K562 (cell line): Measurements from ENCODE around the gene MRPS6. TPM values are rescaled to one million over a fixed set of nuclear protein-coding genes. Genes with fewer than 3 reads are reported as not detected.

ENCODE experiments used
- ATAC-seq: fragments of 200-7000 bp; cut with Tn5 transposase; 3 replicates; pipeline ENCODE4 v1.9.1; 2020; ENCODE audit warnings: moderate library complexity
- BruUV-seq: library from RNA; stranded (reverse); fragments of 400-500 nt; replicated peaks from 2 replicates; lab custom pipeline; 2021; lab: Mats Ljungman, UMichigan
- CTCF ChIA-PET: fragments of 300-600 bp; formaldehyde crosslinking; extraction: SDS; loops from one replicate; lab custom pipeline; 2021; ENCODE audit warnings: low intra/inter-chr PET ratio; lab: Yijun Ruan, JAX
- POLR2A ChIA-PET: fragments of 300-600, 350-650 bp; sonication (Branson Sonifier 250); formaldehyde crosslinking; extraction: SDS; loops from one replicate; lab custom pipeline; 2021; ENCODE audit warnings: antibody characterized with exemption, inconsistent platforms; lab: Yijun Ruan, JAX
- DNase-seq, 4 experiments: peaks; one replicate each; pipeline versions ENCODE4 v3.0.0 to v3.0.0-alpha.2; 2011 to 2018; ENCODE audit warnings: low spot score in 3 of 4, mixed read lengths in 3 of 4; ENCODE audit errors: extremely low read depth in 1 of 4
- FAIRE-seq: peaks from 2 replicates; lab custom pipeline; 2011; peaks lifted over from hg19 to GRCh38; lab: Jason Lieb, UNC
- H2AFZ ChIP-seq: 2 replicates; pipeline ENCODE4 v1.6.0; 2011; ENCODE audit warnings: low read depth, low read length, control low read depth, inconsistent platforms
- H3K27ac ChIP-seq: fragments of 200-600 bp; 3 replicates; pipeline ENCODE4 v1.8.0; 2011; ENCODE audit warnings: low read depth, mild to moderate bottlenecking, control low read depth, inconsistent platforms, low read length, moderate library complexity, mixed read lengths; ENCODE audit errors: extremely low read depth
- H3K27me3 ChIP-seq, 2 experiments: fragments of 300-600 bp in 1 of 2; 2 replicates in 1 of 2; 3 replicates in 1 of 2; pipeline versions ENCODE4 v1.6.0 to v1.8.0; 2011; ENCODE audit warnings: inconsistent platforms in 2 of 2, low read length in 2 of 2, mild to moderate bottlenecking in 1 of 2, mixed read lengths in 1 of 2, moderate library complexity in 1 of 2; ENCODE audit not compliant: control insufficient read depth in 2 of 2, insufficient read depth in 2 of 2
- H3K36me3 ChIP-seq: fragments of 300-600 bp; 3 replicates; pipeline ENCODE4 v1.8.0; 2011; ENCODE audit warnings: mild to moderate bottlenecking, low read length, inconsistent platforms; ENCODE audit not compliant: control insufficient read depth, insufficient read depth
- H3K4me1 ChIP-seq, 2 experiments: fragments of 200-600 bp in 1 of 2; replicated peaks in 1 of 2; 2 replicates in 1 of 2; 3 replicates in 1 of 2; pipeline versions ENCODE4 v1.5.1 to v1.8.0; 2011; ENCODE audit warnings: inconsistent platforms in 2 of 2, low read length in 2 of 2, mild to moderate bottlenecking in 1 of 2, mixed read lengths in 1 of 2, moderate library complexity in 1 of 2; ENCODE audit not compliant: control insufficient read depth in 2 of 2, insufficient read depth in 2 of 2
- H3K4me2 ChIP-seq: 2 replicates; pipeline ENCODE4 v1.6.1; 2011; ENCODE audit warnings: low read length, control low read depth, inconsistent platforms, mixed read lengths; ENCODE audit not compliant: insufficient read depth
- H3K4me3 ChIP-seq: fragments of 200-600 bp; sonication (generic), shearing (Covaris generic); 2 replicates; pipeline ENCODE4 v1.5.1; 2016; ENCODE audit warnings: control low read depth, inconsistent platforms
- H3K79me2 ChIP-seq: fragments of 200-600 bp; 3 replicates; pipeline ENCODE4 v1.8.0; 2011; ENCODE audit warnings: low read length, inconsistent platforms; ENCODE audit not compliant: control insufficient read depth, insufficient read depth
- H3K9ac ChIP-seq, 2 experiments: 2 replicates each; pipeline versions ENCODE4 v1.6.0 to v1.6.1; 2011; ENCODE audit warnings: low read depth in 2 of 2, low read length in 2 of 2, control low read depth in 1 of 2, inconsistent platforms in 1 of 2, mild to moderate bottlenecking in 1 of 2, mixed read lengths in 1 of 2; ENCODE audit not compliant: insufficient read depth in 1 of 2
- H3K9me1 ChIP-seq: one replicate; pipeline ENCODE4 v1.6.0; 2011; ENCODE audit warnings: inconsistent platforms, mild to moderate bottlenecking, low read length, moderate library complexity; ENCODE audit not compliant: control insufficient read depth, insufficient read depth
- H3K9me3 ChIP-seq: replicated peaks from 2 replicates; pipeline ENCODE4 v1.5.1; 2011; ENCODE audit warnings: low read depth, low read length, inconsistent platforms; ENCODE audit not compliant: control insufficient read depth, insufficient read depth
- H4K20me1 ChIP-seq: replicated peaks from 2 replicates; pipeline ENCODE4 v1.6.1; 2011; ENCODE audit warnings: low read length, inconsistent platforms, mixed read lengths; ENCODE audit not compliant: control insufficient read depth, insufficient read depth
- CUX1 ChIP-seq: fragments of 200-800 bp; sonication (Bioruptor generic); IDR thresholded peaks from 2 replicates; pipeline ENCODE4 v1.6.1; 2016; ENCODE audit warnings: missing genetic modification characterization, missing compliant biosample characterization
- ERF ChIP-seq: fragments of 450-650 bp; formaldehyde crosslinking; IDR thresholded peaks from 2 replicates; pipeline ENCODE4 v1.4.0; 2020; ENCODE audit warnings: mild to moderate bottlenecking, mixed read lengths
- FOXP1 ChIP-seq: sonication (generic); formaldehyde crosslinking; IDR thresholded peaks from 2 replicates; pipeline ENCODE4 v1.8.0; 2022; ENCODE audit warnings: mild to moderate bottlenecking, missing genetic modification reagents
- MED1 ChIP-seq: sonication (generic); formaldehyde crosslinking; IDR thresholded peaks from 2 replicates; pipeline ENCODE4 v1.8.1; 2023; ENCODE audit warnings: missing genetic modification reagents, borderline replicate concordance
- RNF2 ChIP-seq: sonication (generic); IDR thresholded peaks from 2 replicates; pipeline ENCODE4 v1.6.1; 2016
- ZBTB34 ChIP-seq: fragments of 250-450 bp; sonication (Bioruptor Pico); IDR thresholded peaks from 2 replicates; pipeline ENCODE4 v1.8.0; 2021; ENCODE audit warnings: mild to moderate bottlenecking, moderate library complexity
- ZNF316 ChIP-seq: fragments of 450-650 bp; IDR thresholded peaks from 2 replicates; pipeline ENCODE4 v1.6.1; 2016
- WGBS: fragments of 100-300 bp; shearing (Covaris generic); methylation state at CpG from one replicate; pipeline ENCODE4 v1.1.6; 2016; ENCODE audit warnings: low coverage, mixed read lengths; ENCODE audit not compliant: insufficient coverage; ENCODE audit errors: missing lambda C conversion rate; 5-methylcytosine and 5-hydroxymethylcytosine counted together
- in situ Hi-C: fragments of 300-500 bp; cut with MboI; formaldehyde crosslinking; loops from 4 replicates; pipeline ENCODE4 v1.15.0; 2018; ENCODE audit warnings: inconsistent platforms, mixed read lengths
- intact Hi-C: fragments of 100-400 bp; cut with micrococcal nuclease; formaldehyde crosslinking; loops from 2 replicates; pipeline ENCODE4 v1.14.2; 2022
- polyA plus RNA-seq, 8 experiments: library from polyadenylated mRNA; depleted of rRNA in 4 of 8; stranded (reverse) in 5 of 8; unstranded in 3 of 8; fragments of >200 nt; fragmentation: Nextera tagmentation in 2 of 8; fragmentation: Illumina TruSeq in 1 of 8; extraction: Ambion mirVana in 2 of 8; extraction: Trizol in 1 of 8; gene quantifications; 2 replicates each; pipeline versions ENCODE4 v1.2.1 to v1.2.3, GENCODE V29; 2011 to 2014; ENCODE audit warnings: inconsistent platforms in 1 of 8, missing spikeins in 1 of 8
- total RNA-seq, 7 experiments: library from RNA; depleted of rRNA in 6 of 7; stranded (reverse); fragments of >200 nt in 6 of 7; fragmentation: Illumina TruSeq in 2 of 7; extraction: Trizol in 2 of 7; gene quantifications; 2 replicates each; pipeline versions ENCODE4 v1.2.1 to v1.2.3, GENCODE V29; 2011 to 2021; ENCODE audit warnings: low replicate concordance in 1 of 7
- TF ChIP-seq, protein P1 (sequence below): fragments of 150-350 bp; IDR thresholded peaks from 2 replicates; pipeline ENCODE4 v1.6.1; 2014; ENCODE audit warnings: low read depth, mild to moderate bottlenecking, low read length, borderline replicate concordance

The MRPS6 gene
- total and polyA plus RNA-seq, 9 of the 15 experiments (the other 6 are each of a cell fraction or from before 2014, with no cell fraction given), result 26.1 to 72.0 (median 39.3) TPM

GRCh38 chr21:34180407-34180806 is 107.0 kb downstream of the MRPS6 start:
- H3K27ac ChIP-seq, result no peak overlapping the region
- H3K4me2 ChIP-seq, result no peak overlapping the region
- intact Hi-C loops (no loop called here), in situ Hi-C loops (no loop called here)
- no peak overlapping the region for H2AFZ ChIP-seq
- ChIA-PET CTCF (interaction anchor here (0.5 kb wide), 1 partner anchor 21 kb away, joined by 3 read pairs; no protein-coding TSS in a partner anchor), POLR2A (interaction anchor here (0.6 to 1.0 kb wide), 2 partner anchors 21 to 37 kb away, joined by 3 to 4 read pairs; no protein-coding TSS in a partner anchor)
- H3K79me2 ChIP-seq, result no peaks in the 10 kb centered on the region
- no peaks in the 10 kb centered on the region for H3K36me3 ChIP-seq
- H4K20me1 ChIP-seq, result no peaks in the 10 kb centered on the region
- H3K27me3 ChIP-seq, result peaks cover 2 to 4% of the 10 kb centered on the region in 2 experiments; a peak in 2 of 5 replicates
- DNase-seq, result no peak
- ATAC-seq, result no peak
- no peaks in the 10 kb centered on the region for H3K9me3 ChIP-seq
- TF ChIP-seq FOXP1 (no peak), RNF2 (no peak), ERF (CRISPR knock-in tag) (no peak), MED1 (CRISPR knock-in tag) (no peak), CUX1 (CRISPR knock-in tag) (no peak), ZNF316 (0 out of 2 replicates have a peak, but pooled peaks have one; percentile 19), ZBTB34 (CRISPR knock-in tag) (no peak)
- TF ChIP-seq, protein P1, sequence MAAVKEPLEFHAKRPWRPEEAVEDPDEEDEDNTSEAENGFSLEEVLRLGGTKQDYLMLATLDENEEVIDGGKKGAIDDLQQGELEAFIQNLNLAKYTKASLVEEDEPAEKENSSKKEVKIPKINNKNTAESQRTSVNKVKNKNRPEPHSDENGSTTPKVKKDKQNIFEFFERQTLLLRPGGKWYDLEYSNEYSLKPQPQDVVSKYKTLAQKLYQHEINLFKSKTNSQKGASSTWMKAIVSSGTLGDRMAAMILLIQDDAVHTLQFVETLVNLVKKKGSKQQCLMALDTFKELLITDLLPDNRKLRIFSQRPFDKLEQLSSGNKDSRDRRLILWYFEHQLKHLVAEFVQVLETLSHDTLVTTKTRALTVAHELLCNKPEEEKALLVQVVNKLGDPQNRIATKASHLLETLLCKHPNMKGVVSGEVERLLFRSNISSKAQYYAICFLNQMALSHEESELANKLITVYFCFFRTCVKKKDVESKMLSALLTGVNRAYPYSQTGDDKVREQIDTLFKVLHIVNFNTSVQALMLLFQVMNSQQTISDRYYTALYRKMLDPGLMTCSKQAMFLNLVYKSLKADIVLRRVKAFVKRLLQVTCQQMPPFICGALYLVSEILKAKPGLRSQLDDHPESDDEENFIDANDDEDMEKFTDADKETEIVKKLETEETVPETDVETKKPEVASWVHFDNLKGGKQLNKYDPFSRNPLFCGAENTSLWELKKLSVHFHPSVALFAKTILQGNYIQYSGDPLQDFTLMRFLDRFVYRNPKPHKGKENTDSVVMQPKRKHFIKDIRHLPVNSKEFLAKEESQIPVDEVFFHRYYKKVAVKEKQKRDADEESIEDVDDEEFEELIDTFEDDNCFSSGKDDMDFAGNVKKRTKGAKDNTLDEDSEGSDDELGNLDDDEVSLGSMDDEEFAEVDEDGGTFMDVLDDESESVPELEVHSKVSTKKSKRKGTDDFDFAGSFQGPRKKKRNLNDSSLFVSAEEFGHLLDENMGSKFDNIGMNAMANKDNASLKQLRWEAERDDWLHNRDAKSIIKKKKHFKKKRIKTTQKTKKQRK, result no peak
- no peak for FAIRE-seq
- H3K4me3 ChIP-seq, result no peak overlapping the region
- H3K9me1 ChIP-seq, result no peaks in the 10 kb centered on the region
- no peak overlapping the region for H3K9ac ChIP-seq
- 0% methylated on average over 3 of the region's 3 CpGs for WGBS
- BruUV-seq, result no TSS peak
- no peaks in the 10 kb centered on the region; a peak in 2 of 5 replicates for H3K4me1 ChIP-seq
